Stomach (tissue), 4 donors: Measurements from ENCODE around the gene RDH8.

Experiments
- CTCF ChIP-seq, 7 experiments: fragments of 450-650 bp in 4 of 7; fragments of 200-600 bp in 3 of 7; sonication (generic) in 3 of 7; IDR thresholded peaks; one replicate each; pipeline ENCODE4 v1.5.1; 2016 to 2019; ENCODE audit warnings: antibody characterized with exemption in 7 of 7, control low read depth in 2 of 7, mild to moderate bottlenecking in 1 of 7
- POLR2A ChIP-seq, 4 donors: fragments of 450-650 bp; IDR thresholded peaks; one replicate each; pipeline ENCODE4 v1.6.1; 2016; ENCODE audit warnings: antibody characterized with exemption in 4 of 4, control low read depth in 2 of 4, mild to moderate bottlenecking in 1 of 4, moderate library complexity in 1 of 4
- POLR2AphosphoS5 ChIP-seq, 3 donors: sonication (generic); formaldehyde crosslinking; IDR thresholded peaks; one replicate each; pipeline ENCODE4 v1.6.1; 2016; ENCODE audit warnings: antibody characterized with exemption in 3 of 3

GRCh38 chr19:10006335-10006708 lies 7.0 kb upstream of the RDH8 start:
- no peak for TF ChIP-seq CTCF (IDR thresholded peaks at IDR 0.05)
- no peak for TF ChIP-seq POLR2A (IDR thresholded peaks at IDR 0.05)
- TF ChIP-seq POLR2AphosphoS5 (IDR thresholded peaks at IDR 0.05), result no peak
